Stimulated activated CD4-positive, alpha-beta T cell treated with anti-CD3 and anti-CD28 coated beads, Interleukin-12 subunit alpha, Interleukin-12 subunit beta, amount 100 ng/mL, for 4 hours (primary cell): ENCODE measurements around the gene CYP4A22.
"Not testable (repeated sequence)": the region's sequence is repeated elsewhere in the genome, so short reads cannot be mapped to it uniquely, and the experiment has no call there.

ENCODE experiments used
- DNase-seq: peaks from one replicate; pipeline ENCODE4 v3.0.0-alpha.2; 2020

The CYP4A22 gene

DNA sequence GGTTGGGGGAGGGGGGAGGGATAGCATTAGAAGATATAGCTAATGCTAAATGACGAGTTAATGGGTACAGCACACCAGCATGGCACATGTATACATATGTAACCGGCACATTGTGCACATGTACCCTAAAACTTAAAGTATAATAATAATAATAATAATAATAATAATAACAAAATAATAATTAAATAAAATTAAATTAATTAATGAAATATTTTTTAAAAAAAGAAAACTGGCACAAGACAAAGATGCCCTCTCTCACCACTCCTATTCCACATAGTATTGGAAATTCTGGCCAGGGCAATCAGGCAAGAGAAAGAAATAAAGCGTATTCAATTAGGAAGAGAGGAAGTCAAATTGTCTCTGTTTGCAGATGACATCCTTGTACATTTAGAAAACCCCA is 20.7 kb downstream of the CYP4A22 start:
- not testable (repeated sequence) for DNase-seq

DNA sequence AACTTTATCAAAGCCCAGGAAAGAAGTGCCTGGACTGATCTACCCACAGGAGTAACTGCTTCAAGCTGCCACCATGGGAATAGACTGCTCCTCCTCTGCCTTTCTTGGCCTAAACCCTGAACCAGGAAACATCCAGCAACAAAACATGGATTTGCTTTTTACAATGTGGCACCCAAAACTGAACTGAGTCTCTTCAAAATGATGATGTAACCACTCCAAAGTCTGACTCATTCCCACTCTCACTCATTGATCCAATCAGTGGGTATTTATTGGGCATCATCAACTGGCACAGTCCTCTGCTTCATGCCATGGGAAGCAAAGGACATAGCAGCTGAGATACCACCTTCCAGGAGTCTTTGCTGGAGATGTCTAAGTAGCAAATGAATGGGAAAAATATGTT is 23.5 kb downstream of the CYP4A22 start:
- no peak for DNase-seq

DNA sequence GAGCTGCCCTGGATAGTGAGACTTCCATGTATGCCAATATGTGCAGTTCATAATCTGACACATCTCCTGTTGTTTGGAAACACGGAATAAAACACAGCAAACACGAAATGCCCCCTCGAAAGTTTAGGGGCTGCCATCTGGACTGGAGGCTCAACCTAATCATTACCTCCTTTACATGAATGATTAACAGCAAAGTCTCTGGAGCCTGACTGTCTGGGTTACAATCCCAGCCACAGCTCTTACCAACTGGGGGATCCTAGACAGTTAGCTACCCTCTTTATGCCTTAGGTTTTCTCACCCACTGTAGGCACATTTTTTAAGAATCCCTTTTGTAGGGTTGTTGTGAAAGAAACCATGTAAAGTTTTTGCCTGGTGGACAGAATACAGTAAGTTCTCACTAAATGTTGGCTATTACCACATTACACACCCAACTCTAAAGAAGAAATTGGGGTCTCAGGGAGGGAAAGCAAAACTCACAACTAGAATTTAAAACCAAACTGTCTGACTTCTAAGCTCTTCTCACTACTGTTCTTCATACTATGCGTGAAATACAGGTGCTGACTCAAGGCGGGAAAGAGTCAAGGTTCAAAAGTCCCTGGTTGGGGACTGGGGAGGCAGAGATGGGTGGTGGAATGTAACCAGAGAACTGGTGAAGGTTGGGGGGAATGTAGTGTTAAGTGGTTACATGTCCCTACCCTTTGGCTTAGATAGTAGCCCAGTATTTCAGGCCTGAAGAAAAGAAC is 24.2 kb downstream of the CYP4A22 start:
- DNase-seq = no peak

DNA sequence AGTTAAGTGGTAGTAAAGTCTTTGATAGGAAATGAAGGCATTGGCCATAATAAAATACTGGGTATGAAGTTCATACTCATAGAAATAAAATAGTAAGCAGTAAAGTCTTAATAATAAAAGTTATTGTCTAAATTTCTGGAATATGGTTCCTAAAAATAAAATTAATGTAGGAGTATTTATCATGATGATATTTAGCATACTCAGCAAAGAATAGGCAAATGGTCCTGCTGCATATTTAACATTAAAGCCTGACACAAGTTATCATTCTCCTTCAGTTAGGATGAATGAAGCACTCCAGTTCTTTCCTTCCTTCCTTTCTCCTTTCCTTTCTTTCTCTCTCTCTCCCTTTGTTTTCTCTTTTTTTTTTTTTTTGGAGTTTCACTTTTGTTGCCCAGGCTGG is 27.3 kb downstream of the CYP4A22 start:
- no peak for DNase-seq

DNA sequence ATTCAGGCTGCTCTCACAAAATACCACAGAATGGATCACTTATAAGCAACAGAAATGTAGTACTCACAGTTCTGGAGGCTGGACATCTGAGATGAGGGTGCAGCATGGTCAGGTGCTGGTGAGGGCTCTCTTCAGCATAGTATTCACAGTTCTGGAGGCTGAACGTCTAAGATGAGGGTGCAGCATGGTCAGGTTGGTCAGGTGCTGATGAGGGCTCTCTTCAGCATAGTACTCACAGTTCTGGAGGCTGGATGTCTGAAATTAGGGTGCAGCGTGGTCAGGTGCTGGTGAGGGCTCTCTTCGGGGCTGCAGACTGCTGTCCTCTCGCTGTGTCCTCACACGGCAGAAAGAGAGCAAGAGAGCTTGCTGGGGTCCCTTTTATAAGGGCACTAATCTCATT is 35.5 kb downstream of the CYP4A22 start:
- no peak for DNase-seq

DNA sequence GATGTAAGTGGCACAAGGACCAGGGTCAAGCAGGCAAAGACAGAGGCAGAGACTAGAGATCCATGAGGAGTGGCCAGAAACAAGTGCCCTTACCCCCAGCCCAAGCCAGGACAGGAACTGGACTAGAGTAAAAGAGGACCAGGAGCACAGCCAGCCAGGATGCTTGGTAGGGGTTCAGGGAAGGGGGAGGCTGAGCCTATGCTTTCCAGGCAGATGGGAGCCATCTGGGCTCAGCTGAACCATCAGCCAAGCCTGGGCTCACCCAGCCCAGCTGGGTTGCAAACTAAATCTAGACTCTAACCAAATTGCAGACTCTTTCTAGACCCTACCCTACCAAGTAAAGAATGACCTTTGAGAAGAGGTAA is 37.4 kb downstream of the CYP4A22 start:
- DNase-seq = no peak

DNA sequence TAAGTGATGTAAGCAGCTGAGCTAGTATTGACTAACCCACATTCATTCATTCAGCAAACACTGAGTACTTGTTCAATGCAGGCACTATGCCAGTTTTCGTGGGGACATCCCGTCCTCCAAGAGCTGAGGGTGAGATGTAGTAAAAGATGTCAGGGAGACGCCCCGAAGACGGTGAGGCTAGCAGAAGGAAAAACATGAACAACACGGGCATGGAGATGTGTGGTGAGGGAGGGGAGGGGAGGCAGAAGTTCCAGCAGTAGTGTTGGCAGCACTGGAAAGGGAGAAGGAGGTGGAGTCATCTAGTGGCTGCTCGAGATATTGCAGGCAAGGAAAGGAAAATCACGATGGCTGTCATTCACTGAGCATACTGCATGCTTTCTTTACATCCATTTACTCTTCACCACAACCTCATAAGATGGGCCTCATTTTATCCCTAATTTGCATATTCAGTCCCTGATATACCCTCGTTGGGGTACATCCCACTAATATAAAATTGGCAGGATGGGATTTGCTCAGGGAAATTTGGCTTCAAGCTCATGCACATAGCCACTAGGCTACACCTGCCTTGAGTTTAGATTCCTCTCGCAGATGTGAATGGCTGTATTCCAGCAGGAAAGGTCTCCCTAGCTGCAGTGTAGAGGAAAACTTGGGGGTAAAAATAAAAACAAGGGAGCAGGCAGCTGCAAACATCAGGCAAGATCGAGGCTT is 38.1 kb downstream of the CYP4A22 start:
- peak; percentile 25 for DNase-seq

DNA sequence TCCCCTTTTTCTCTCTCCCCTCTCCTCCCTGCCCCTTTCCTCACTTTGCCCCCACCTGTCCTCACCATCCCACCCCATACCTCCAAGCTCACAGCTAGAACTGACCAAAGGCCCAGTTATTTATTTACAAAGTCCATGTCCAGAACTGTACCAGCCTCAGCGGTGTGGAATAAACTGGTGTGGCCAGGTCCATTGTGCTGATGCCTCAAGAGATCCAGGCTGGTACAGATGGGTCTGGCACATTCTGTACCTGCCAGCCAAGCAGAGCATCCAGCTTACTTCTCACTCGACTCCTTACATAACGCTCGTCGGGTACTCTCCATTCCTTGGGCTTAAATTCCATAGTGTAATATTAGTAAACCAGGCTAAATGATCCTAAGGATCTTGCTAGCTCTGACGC is 40.8 kb downstream of the CYP4A22 start:
- no peak for DNase-seq

DNA sequence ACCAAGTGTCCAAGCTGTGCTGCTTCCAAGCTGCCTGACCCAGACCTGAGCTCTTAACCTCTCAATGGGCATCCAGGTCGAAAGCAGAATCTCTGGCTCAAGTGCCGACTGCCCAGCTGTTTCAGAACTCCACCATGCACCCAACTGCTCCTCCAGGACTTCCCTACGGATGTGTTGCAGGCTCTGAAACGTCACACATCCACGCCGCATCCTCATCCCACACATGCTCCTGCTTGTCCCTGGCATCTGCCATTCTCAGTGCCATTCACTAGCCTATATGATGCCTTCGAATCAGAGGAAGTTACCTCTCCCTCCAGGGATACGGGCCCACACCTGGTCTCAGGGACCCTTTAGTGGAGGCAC is 41.4 kb downstream of the CYP4A22 start:
- no peak for DNase-seq

DNA sequence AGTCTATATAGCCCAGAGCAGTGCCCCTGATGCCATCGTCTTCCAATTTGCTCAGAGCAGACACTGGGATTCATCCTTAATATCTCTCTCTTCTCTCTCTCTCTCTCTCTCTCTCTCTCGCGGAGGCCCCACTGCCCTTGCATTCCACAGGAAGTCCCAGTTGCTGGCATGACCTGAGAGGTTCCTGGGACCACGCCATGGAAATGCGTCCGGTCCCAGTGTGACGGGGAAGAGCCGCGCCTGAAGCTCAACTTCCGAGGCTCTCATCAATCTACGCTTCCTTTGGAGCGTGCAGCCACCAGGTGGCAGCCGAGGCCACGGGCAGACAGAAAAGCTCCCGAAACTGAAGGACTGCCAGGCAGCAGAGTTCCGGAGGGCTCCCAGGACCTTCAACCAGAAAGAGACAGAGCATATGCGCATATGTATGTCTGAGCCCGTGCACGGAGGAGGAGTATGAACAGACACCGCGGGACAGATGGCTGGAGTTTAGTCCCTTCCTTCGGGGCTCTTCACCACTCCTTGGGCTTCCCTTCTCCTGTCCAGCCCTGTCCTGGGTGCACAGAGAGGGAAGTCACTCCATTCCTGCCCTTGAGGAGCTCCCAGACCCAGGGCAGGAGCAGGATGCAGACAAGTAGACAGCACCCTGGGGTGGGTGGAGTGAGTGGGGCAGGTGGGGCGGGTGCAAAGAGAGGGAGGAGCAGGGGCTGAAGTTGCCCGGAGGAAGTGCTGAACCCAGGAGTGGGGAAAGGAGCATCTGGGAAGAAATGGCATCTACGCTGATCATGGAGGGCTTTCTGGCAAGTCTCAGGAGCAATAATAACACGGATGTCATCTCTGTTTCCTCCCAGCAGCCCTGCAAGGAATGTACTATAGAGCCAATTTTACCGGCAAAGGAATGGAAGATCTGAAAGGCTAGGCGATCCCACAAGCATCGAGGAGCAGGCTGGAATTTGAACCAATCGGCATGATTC is 42.1 kb downstream of the CYP4A22 start:
- peak; percentile 74 for DNase-seq

DNA sequence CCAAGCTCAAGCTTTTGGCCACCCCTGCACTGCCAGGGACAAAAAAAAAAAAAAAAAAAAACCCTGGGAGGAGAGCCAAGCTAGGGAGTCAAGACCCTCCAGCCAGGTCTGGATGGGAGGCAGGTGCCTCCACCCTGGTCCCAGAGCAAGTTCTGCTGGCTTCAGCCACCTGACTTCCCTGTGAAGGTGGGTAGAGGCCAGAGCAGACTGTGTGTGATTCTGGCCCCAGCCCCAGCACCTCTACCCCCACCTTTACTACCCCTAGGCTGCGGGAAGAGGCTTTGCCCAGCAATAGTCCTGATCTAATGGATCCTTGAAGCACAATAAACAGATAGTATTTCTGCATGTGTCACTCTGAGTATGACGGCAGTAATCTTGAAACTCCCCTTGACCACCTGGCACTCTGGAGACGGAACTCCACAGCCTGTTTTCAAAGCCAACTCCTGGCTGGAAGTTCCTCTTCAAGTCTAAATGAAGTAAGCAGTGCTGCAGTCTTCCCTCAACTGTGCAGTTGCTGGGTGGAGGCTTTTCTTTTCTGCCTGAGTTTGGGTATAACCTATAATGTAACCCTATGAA is 42.8 kb downstream of the CYP4A22 start:
- DNase-seq = no peak

DNA sequence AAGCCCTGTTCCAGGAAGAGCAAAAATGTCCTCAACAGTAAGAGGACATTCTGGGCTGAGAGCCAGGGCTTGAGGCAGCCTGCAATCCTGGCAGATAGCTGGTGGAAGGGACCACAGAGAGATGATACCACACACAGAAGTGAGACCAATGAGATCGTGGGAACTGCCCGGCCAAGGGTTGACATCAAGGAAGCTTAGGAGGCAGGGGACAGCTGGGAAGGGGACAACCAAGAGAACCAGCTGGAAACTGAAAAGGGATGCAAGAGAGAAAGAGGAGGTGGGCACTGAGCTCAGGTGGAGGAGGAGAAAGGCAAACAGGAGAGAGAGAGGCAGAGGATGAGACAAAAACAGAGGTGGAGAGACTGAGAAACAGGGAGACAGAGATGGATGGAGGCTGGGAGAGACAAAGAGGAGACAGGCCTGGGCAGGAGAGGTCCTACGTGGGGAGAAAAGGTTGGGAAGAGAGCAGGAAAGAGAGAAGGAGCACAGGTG is 43.4 kb downstream of the CYP4A22 start:
- no peak for DNase-seq

DNA sequence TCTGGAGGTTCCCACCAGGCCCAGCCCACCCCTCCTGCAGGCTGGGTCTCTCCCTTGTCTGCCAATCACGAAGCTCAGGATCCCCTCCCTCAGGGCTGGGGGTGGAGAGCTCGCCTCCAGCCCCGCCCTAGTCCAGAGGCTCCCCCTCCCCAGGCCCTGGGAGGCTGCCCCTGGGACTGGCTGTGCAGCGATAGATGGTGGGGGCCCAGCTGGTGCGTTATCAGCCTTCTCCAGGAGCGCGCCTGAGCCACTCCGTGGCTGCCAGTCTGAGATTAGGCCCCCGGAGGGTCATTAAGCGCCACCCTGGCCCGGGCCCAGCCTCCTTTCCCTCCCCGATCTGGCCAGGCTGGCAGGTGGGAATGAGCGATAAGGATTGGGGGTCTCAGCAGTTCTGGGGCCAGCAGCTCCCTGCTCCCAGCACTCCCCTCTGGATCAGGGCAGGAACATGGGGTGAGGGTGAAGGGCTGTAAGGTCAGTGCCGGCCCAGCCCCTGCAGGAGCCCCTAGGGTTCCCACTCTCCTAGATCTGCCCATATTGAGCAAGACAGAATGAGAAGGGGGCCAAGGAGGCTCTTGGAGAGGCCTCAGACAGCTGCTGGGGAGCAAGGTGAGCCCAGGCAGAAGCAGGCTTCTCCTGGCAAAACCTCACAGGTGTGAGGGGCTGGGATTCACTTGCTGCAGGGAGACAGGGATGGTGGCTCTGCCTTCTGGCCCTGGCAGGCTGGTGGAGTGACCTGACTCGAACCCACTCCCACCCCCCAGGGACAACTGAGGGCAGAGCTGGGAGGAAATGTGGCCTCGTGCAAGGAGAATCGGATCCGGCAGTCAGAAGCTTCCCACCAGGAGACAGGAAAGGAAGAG is 44.1 kb downstream of the CYP4A22 start:
- no peak for DNase-seq

DNA sequence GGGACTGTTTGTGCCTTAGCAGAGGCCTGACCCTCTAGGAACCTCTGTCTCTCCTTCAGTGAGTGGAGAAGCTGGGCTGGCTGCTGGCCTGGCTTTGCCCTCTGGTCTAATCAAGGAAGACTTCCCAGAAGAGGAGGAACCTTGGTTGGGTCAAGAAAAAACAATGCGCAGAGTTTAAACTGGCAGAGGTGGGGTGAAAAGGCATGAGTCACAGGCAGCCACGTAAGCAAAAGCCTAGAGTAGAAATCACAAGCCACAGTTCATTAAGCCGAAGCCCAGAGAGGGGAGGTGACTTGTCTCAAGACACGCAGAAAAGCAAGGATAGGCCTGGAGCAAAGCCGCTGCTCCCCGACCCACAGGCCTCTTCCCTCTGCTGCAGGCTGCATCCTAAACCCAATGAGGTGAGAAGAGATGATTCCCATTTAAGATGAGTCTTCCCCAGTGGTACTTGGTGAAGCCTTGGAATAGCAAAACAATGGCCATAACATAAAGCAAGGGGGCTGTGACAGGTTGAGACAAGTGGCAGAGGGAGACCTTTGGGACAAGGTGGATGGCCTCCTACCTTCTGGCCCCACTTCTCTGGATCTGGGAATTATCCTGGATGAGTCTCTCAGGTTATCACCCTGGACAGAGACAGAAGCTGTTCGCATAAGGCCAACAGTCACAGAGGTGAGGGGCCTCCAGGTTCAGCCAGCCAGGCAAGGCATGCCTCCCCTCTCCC is 44.9 kb downstream of the CYP4A22 start:
- DNase-seq = no peak

DNA sequence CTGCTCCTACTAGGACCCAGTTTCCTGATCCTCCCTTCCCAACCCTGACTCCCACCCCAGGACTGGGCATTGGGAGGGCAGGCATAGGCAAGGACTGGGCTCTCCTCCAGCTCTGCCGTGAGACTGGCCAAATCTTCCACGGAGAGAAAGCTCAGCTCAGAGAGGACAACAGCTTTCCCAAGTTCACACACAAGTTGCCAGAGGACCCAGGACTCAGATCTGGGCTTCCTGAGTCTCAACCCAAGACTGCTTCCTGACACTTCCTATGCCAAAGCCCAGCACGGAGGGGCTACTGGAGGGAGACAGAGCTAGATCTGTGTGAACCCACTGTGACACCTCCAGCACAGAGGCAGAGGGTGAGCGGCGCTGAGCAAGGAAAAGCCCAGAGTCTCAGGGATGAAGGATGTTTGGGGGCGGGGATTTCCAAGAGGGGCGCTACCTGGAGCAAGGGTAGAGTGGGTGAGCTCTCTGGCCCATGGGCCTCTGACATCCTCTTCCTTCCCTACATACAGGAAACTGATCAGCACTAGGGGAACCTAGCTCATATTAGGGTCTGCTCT is 45.5 kb downstream of the CYP4A22 start:
- no peak for DNase-seq

DNA sequence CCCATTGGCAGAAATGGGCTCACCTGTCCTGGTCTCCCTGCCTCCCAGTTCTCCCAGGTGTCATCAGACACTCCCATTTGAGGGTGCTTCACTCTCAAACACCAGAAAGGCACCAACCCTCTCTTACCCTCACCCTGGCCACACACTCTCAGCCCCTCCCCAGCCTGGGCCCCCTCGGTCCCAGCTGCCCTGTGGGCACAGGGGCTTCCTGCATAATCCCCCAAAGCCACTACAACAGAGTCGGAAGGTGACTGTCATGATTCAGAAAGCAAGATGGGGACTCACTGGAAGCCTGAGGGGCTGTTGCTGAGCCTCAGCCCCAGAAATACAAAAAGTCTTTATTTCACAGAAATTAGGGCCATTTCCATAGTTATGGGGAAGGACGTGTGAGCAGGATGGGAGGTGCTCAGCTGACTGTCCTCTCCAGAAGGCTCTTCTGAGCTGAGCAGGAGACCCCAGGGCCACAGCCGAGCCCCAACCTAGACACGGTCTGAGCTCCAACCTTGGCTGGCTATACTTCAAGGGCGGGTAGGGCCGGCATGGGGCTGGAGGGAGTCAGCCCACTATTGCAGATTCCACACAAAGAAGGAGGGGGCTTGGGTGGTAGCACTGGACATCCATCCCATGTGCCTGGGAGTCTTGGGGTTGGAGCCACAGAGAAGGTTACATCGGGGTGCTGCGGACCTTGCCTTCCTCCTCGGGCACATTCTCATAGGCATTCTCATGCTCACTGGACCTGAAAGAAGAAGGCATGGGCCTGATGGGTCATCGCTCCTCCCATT is 46.3 kb downstream of the CYP4A22 start:
- no peak for DNase-seq

DNA sequence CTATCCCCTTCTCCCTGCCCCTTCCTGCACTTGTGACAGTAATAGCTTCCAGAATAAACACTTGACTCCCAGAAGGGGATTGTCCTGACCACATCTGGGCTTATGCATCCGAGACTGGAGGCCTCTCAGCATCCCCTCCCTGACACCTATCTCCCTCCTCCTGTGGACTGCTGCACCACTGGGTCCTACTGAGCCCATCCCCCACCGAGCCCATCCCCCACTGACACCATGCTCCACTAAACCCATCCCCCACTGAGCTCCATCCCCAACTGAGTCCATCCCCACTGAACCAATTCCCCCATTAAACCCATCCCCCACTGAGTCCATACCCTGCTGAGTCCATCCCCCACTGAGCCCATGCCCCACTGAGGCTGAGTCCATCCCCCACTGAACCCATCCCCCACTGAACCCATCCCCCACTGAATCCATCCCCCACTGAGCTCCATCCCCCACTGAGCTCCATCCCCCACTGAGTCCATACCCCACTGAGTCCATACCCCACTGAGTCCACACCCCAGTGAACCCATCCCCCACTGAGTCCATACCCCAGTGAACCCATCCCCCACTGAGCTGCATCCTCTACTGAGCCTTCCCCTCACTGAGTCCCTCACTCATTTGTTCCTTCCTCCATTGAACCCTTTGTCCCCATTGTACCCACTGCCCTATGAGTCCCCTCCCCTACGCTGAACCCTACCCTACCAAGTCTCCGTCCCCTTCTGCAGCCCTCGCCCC is 47.0 kb downstream of the CYP4A22 start:
- DNase-seq = no peak

DNA sequence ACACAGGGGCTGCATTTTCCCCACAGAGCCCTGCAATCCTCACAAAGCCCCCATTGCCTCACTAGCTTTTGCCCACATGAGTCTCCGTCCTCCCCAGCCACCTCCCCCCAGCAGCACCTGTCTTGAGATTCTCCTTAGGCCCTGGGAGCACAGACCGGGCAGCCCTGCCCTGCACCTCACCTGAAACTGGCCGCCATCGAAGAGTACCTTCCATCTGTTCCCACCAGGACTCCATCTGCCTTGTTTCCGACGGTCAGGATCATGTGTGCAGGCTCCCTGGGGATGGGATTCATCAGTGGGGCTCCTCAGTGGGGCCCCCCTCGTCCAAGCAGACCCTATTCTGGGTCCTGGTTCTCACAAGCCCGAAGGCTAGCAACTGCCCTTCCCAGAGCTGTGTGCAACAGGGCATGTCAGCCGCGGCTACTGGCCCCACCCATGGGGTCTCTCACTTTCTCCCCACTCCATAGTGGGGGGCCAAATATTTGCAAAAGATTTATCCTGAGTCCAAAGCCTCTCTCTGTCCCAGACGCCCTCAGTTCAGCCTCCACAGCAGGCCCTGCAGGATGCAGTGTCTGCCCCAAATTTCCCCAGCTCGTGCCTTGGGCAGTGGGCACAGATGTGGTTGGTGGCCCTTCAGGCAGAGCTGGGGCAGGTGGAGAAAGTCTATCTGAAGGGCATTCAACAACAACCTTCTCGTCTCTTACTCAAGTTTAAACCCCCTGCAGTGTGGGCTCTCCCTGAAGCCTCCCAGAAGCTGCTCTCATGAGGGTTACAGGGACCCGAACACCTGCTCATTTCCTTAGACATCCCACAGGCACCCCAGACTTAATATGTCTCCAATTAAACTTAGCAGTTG is 47.8 kb downstream of the CYP4A22 start:
- no peak for DNase-seq
